Pulmonary artery endothelial cell (primary cell): ENCODE measurements around the gene KDM4C. TPM values are rescaled to one million over a fixed set of nuclear protein-coding genes. Genes with fewer than 3 reads are reported as not detected.

ENCODE experiments used
- DNase-seq: peaks from one replicate; pipeline ENCODE4 v3.0.0-alpha.2; 2011; ENCODE audit warnings: low read depth, low spot score
- total RNA-seq: library from RNA; depleted of rRNA; stranded (reverse); fragments of >200 nt; gene quantifications from 2 replicates; pipeline ENCODE4 v1.2.3, GENCODE V29; 2014

The KDM4C gene
- total RNA-seq, 1 donor from 2014 or later, result 18.5 TPM

DNA sequence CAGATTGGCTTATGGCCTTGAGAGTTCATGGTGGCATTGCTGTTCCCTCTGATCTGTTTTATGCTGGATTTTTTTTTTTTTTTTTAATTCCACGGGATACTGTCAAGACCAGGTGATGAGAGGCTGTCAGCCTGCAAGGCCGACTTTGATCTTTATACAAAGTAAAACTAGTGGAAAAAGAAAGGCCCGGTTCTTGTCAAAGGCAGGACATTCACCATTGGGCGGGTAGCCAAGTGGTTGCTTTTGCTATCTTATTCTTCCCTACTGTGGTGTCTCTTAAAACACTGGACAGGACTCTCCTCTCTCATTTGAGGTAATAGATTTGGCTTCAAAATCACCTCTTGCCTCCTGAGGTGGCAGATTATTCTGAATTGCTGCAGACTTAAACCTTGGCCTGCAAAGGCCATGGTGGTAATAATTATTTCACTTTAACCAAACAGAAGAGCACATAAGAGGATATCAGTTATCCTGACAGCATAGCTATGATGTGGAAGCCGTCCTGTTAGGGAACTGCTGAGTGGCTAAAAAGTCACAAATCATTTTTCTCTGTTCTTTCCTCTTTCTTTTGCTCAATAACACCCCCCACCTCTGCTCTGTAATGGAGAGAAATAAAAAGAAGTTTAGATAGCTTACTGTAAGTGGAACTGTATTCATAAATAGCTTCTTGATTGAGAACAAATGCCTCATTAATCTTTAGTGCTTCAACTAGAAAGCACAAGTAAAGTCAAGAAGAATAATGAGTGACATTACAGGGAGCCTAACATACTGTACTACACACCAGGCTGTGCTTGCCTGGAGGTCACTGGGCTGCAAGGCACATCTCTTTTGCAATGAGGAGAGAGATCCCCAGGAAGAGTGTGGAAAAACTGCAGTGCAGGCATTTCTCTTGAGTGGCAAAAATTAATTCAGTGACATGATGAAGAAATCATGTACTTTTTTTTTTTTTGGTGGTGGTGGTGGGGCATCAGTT, 275.6 kb downstream of the KDM4C start:
- no peak for DNase-seq

- DNase-seq, result no peak
These were observed 279.4 kb downstream of the KDM4C start for GRCh38 chr9:7037176-7037575.

DNA sequence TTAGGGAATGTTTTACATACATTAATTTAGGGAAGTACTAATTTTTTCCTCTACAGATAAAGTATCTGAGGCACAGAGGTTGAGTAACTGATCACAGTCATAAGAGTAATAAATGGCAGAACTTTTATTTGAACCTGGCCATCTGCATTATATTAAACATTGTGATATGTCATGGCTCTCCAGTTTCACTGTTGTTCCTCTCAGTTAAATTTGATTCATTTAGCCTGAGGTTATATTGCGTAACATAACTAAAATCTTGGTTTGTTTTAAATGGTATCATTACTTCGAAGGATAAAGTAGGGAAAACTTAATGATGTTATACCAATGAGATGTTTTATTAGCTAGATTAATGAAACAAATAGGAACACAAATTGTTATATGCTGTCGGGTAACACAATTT, 284.4 kb downstream of the KDM4C start:
- DNase-seq, result no peak

DNA sequence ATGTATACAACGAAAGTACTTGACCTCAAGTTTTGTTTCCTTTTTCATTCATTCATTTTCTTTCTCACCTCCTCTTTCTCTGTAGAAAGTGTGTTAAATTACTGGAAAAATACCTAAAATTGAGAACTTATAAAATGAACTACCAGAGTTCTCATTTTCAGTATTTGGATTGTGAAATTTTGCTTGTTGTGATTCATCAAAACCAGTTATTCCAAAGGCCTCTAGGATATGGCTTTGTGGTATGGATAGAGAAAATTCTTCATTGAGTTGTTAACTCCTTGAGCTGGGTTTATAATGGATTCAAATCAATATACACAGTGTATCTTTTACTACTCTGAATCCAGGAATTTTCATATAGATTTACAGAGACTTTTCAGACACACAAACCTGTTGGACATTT, 287.6 kb downstream of the KDM4C start:
- DNase-seq, result no peak

GRCh38 chr9:7051711-7052110, 293.9 kb downstream of the KDM4C start:
- DNase-seq, result no peak

DNA sequence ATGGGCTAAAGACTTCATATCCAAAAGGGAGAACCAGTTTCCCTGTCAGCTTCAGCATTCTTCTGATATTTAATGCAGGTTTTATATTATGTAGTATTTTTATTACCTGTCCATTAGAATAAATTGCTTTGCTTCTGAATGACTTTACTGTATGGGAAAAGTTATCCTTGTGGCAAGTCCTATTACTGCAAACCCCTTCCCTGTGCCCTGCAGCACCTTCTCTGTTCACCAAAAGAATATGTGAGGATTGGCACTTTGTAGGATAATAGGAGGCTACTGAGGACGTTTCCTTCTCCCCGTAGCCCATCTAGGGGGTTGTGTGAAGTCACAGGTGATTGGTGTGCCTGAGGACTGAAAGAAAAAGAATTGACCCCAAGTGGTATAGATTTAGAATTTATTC, 296.1 kb downstream of the KDM4C start:
- no peak for DNase-seq

DNA sequence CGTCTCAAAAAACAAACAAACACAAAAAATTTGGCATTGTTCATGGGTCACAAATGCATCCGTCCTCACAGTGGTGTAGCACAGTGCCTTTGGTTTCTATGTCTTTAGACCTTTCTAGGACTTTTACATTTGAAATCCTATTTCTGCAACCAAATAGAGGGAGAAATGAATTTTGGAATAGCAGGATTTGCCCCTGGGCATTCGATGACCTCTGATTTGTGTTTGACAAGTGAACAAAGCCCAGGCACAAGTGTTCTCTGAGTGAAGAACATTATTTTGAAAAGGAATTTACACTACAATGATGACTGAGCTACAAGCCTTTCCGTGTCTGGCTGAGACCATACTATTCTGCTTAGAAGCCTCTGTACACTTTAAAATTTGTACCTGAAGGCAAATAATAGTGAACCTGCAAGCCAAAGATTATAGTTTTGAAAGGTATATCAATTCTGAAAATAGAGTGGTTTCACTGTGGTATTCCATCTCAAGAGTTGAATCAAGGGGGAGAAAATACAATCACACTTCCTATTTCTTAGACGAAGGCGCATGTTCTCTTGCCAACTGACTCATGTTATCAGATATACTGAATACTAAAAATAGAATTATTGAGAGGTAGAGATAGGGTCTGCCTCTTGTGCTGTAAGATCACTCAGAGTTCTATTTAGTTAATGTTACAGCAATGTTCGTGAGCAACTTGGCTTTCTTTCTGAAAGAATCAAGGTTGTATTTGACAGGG, 297.6 kb downstream of the KDM4C start:
- DNase-seq, result no peak

- DNase-seq, result no peak
These were observed 298.5 kb downstream of the KDM4C start for GRCh38 chr9:7056254-7056653.

- DNase-seq, result no peak
These were observed 300.7 kb downstream of the KDM4C start for GRCh38 chr9:7058473-7058872.

- DNase-seq, result no peak
These were observed 309.4 kb downstream of the KDM4C start for GRCh38 chr9:7067169-7067568.

- DNase-seq, result no peak
These were observed 314.1 kb downstream of the KDM4C start for GRCh38 chr9:7071916-7072315.

DNA sequence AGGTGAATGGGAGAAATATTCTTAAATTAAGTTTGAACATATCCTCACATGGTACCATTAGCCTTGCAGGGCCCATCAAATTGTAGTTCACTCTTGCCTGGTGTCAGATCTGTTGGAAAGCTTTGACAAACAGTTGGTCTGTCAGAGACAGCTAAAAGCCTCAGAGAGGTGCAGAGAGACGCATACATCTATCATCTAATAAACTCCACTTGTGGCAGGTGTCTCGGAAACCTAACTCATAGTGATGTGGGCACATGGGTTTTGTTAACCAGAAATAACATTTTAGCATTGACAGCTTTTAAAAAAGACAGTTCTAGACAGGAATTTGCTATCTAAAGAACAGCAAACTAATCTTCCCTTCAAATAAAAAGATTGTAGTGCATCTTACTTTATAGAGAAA, 315.9 kb downstream of the KDM4C start:
- DNase-seq, result no peak

DNA sequence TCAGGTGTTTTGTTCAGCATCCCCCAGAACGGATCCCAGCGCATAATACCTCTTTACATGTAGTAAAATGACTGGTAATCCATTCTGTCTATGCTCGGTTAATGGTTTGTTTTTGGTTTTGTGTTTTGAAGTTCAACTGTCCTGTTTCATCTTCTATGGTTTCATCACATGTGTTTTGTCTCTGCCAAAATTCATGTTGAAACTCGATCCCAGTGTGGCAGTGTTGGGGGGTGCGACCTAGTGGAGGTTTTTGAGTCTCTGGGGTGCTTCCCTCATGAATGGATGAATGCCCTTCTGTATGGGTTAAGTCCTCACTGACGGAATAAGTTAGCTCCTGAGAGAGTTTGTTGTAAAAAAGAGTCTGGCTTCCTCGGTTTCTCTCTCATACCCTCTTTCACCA, 317.4 kb downstream of the KDM4C start:
- DNase-seq, result no peak

DNA sequence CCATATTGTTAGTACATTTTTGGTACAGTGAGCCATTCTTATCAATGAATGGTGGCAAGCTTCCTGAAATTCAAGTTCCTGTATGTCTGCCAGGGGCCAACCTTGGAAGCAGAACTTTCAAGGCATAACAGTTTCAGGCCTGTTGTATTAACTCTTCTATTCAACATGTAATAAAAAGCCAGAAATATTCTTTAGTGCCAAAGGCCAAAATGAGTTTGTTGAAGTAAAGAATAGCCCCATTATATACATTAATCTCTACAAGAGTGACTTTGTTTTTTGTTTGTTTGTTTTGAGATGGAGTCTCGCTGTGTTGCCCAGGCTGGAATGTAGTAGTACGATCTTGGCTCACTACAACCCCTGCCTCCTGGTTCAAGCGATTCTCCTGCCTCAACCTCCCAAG, 321.3 kb downstream of the KDM4C start:
- DNase-seq, result no peak

GRCh38 chr9:7081065-7081600, 323.4 kb downstream of the KDM4C start:
- no peak for DNase-seq

GRCh38 chr9:7083192-7083591, 325.4 kb downstream of the KDM4C start:
- no peak for DNase-seq

DNA sequence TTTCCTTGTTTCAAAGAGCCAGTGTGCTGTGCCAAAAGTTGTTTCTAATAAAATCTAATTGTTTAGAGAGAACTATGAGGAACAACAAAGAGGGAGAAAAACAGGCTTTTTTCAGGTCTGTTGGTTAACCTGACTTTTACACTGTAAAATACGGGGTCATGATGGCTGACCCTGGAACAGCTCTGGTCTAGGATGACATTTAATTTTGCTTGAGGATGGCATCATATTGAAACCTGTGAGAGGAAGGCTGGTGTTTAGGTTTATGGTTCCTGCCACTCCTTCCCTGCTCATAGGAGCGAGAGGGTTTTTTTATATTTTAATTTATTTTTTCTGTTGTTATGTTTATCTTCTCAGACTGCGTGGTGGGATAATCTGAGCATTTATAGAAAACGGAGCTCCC, 327.6 kb downstream of the KDM4C start:
- no peak for DNase-seq

DNA sequence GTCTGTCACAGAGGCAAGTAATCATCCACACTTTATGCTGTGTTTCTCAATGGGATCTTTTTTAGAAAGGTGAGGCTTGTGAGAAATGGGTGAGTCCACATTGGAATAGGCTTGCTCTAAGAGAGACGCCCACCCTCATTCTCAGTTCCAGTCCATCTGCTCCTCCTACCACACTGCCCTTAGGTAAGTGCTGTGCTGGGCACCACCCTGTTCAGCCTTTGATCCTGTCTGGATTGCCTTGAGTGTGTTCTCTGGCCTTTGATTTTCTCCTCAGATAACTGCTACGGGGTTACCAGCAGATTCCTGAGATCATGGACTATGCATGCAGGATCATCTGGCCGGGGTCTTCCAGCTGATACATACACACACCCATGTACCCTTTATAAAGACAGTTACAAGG, 328.6 kb downstream of the KDM4C start:
- DNase-seq, result no peak

GRCh38 chr9:7088611-7089010, 330.8 kb downstream of the KDM4C start:
- no peak for DNase-seq

- no peak for DNase-seq
These were observed 331.8 kb downstream of the KDM4C start for GRCh38 chr9:7089406-7090193.

- DNase-seq, result no peak
These were observed 335.3 kb downstream of the KDM4C start for GRCh38 chr9:7093040-7093439.

- DNase-seq, result no peak
These were observed 336.3 kb downstream of the KDM4C start for GRCh38 chr9:7094052-7094451.
